ELR (cell line): ENCODE measurements around the gene OTOGL.
"Not testable (repeated sequence)": the region's sequence is repeated elsewhere in the genome, so short reads cannot be mapped to it uniquely, and the experiment has no call there.

ENCODE experiments used
- DNase-seq: peaks from one replicate; pipeline ENCODE4 v3.0.0-alpha.2; 2015; ENCODE audit warnings: low read depth

Gene OTOGL

GRCh38 chr12:80272387-80272915, 173.1 kb downstream of the OTOGL start:
- DNase-seq, result no peak

DNA sequence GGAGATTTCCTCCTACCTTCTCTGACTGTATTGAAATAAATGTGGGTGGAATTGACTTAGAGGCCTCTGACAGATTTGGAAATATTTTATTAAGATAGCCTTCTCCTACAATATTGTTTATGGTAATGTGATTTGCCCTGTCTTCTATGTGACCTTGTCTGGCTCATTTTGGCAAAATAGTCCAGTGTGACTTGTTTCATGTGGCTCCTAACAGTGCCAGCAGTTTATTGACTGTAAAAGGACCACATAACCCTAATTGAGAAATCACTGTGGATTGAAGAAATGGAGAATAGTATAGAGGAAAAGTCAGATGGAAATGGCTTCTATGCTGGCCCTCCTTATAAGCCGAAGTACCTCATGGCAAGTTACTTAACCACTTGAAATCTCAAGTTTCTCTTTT, 173.8 kb downstream of the OTOGL start:
- no peak for DNase-seq

DNA sequence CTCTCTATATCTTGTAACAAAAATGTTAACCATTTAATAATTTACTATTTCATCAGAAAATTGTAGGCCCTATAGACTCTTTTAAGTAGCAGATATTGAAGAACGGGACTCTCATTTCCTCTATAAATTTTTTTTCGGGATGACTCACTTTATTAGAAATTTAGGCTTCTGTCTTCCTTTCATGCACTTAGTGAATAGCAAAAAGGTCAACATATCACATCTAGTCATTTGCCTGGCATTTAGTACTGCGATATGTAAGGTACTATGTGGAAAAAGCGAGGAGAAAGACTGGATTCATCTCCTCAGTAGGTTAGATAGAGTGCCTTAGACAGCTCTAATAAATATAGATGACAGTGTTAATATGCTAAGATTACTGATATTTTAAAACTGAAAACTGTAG, 178.4 kb downstream of the OTOGL start:
- peak; percentile 36 for DNase-seq

GRCh38 chr12:80282226-80282625, 182.9 kb downstream of the OTOGL start:
- DNase-seq, result no peak

DNA sequence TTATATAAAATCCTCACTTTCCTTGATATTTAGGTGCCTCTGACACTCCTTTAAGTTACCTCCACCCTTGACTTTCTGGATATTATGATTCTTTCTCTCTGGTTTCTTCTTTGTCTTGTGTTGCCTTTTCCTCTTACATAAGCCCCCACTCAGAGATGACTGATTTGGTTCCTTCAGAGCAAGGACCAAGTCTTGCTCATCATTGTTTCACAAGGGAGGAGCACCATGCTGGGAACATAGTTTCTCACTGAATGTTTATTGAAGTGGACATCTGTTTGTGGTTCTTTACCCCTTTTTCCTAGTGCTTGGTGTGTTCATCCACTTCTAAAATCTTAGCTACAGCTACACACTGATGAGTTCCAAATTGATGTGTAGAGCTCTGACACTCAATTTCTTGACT, 183.4 kb downstream of the OTOGL start:
- peak; percentile 17 for DNase-seq

DNA sequence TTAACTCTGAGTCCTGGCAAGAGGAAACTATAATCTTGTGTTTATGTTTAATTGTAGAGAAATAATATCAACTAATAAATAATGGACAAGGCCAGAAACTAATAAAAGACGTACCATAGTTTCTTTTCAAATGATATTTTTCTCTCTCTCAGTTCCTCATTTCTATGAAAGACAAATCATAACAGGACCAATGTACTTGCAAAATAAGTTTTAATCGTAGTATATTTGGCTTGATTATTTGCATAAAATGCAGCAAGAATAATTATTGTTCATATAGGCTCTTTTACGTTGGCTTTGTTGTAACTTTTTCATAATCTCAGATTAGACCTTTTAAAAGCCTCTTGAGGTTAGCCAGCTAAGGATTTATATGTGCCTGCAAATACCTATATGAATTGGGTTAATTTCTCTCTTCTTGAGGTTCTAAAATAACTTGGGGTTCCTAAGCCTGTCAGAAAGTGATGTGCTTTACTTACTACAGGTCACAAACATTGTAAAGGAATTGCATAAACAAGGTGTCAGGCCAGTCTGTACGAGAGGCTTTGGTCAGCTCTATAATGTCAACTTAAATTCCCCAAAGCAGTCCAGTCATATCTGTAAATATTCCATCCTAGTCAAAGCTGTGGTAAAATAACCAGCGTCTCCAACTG, 191.9 kb downstream of the OTOGL start:
- no peak for DNase-seq

DNA sequence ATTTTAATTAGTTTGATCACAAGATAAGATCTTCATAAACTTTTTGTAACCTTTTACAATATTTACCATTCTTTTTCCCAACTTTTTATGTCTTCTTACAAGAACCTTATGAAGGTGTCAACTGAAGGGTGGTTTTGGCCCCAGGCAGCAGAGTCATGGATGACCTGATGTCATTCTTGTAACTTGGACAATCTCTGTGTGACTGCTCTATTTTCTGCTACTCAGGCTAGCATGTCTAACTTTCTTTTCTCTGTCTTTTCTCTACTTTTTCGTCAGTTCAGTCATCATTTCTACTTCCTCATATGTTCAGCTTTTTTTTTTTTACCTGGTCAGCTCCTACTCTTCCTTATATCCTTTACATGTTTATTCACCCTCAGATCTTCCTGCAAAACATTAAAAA, 194.0 kb downstream of the OTOGL start:
- peak; percentile 5 for DNase-seq

DNA sequence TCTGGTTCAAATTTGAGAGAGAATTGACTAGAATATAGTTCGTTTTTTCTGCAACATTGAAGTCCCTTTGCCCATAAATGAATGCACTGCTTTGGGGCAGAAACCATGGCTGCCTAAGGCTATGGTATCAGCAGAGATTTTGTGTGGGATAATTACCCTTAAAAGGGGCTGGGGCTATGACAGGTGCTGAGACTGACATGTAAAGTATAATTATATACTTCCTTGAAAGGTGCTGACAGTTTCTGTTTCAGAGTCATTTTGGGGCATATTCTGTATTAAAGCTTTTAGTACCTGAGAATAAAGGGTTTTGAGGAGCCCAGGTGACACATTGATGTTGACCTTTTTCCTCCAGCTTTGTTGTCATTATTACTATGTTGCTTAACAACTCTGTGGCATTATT, 194.4 kb downstream of the OTOGL start:
- no peak for DNase-seq

DNA sequence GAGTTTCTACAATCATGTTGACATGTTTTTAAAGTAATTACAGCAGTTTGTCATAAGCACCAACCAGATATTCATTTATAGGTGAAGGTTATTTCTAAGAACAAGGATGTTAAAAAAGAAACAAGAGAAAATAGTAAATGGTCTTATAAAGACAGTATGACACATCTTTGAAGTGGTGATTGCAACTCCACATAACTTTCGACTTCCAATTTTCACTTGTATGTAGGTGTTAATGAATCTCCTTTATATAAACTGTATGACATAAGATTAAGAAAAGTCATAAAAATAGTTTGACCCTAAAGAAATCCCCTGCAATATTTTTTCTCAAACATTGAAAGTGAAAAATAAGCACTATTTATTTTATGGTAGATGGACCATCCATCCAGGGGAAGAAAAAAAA, 199.9 kb downstream of the OTOGL start:
- no peak for DNase-seq

DNA sequence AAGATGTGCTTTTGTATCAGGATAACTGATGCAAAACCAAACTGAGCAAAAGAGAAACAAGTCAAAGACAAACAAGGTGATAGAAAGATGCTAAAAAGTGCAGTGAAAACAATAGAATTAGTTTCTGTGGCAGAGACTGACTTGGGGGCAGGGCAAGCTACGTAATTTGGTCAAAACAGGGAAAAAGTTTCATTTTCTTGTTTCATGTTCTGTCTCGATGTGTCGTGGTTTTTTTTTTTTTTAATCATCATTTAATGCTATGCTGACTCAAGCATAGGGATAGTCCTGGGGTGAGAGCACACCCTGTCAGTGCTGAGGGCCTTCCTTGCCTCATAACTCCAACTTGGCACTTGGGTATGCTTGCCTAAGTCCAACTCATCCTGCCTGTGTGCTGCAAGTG, 200.6 kb downstream of the OTOGL start:
- DNase-seq, result no peak

- not testable (repeated sequence) for DNase-seq
Observed at GRCh38 chr12:80307436-80307835, 208.1 kb downstream of the OTOGL start.

DNA sequence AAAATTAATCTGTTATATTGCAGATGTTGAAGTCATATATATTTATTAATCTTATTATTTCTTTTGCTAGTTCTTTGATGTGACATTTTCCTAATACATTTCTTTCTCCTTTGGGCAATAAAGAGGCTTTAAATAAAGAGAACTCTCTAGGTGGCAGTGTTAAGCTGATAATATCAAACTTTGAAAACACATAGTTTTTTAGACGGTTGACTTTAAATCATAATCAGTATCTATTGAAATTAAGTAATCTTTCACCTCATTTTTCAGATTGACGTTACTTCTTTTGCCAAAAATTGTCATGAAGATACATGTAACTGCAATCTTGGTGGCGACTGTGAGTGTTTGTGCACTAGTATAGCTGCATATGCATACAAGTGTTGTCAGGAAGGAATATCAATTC, 213.9 kb downstream of the OTOGL start:
- peak; percentile 20 for DNase-seq

DNA sequence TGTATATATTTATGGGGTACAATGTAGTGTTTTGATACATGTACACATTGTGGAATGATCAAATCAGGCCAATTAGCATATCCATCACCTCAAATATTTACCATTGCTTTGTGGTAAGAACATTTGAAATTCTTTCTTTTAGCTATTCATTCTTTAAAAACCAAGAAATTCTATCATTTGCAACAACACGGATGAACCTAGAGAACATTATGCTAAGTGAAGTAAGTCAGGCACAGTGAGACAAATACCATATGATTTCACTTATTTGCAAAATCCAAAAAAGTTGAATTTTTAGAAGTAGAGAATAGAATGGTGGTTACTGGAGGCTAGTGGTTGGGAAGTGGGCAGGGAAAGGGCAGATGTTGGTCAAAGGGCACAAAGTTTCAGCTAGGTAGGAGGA, 215.4 kb downstream of the OTOGL start:
- no peak for DNase-seq

DNA sequence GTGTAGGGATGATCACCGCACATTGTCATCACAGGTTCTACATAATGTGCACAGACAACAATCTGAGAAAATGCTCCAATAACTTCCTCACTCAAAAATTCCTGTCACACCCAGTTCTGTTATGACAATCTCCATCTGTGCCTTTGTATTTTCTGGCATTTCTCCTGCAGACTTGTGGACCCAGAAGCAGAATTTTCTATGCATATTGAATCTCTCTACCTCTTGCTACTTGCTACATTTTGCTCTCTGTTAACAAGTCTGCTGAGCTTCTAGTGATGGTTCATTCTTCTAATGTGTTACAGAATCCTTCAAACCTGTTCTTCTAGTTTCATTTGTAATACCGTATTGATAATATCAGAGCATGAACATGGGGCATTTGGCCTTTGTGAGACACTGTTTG, 216.9 kb downstream of the OTOGL start:
- no peak for DNase-seq

- no peak for DNase-seq
Observed at GRCh38 chr12:80317307-80317706, 218.0 kb downstream of the OTOGL start.

DNA sequence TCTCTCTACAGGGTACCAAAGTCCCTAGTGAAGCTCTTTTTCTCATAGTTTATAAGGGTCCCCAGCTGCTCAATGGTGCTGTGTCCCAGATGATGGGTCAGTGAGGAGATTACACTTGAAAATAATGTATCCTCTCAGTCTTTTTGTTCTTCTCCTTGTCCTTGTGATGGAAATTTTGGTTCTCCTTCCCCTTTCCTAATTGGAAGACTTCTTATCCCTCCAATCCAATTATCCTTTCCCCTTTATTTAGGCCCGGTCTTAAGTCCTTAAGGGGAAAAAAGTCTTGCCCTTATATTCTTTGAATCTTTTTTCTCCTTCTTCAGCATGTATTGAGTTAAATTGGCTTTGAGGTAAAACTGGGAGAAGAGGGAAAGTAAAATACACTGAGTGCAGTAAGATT, 218.6 kb downstream of the OTOGL start:
- DNase-seq, result no peak

- no peak for DNase-seq
Observed at GRCh38 chr12:80320121-80320678, 220.9 kb downstream of the OTOGL start.

- DNase-seq, result peak; percentile 22
Observed at GRCh38 chr12:80321653-80322052, 222.3 kb downstream of the OTOGL start.

GRCh38 chr12:80325167-80325959, 226.0 kb downstream of the OTOGL start:
- no peak for DNase-seq

GRCh38 chr12:80332827-80333226, 233.5 kb downstream of the OTOGL start:
- no peak for DNase-seq

- DNase-seq, result peak; percentile 25
Observed at GRCh38 chr12:80352474-80352873, 253.1 kb downstream of the OTOGL start.

DNA sequence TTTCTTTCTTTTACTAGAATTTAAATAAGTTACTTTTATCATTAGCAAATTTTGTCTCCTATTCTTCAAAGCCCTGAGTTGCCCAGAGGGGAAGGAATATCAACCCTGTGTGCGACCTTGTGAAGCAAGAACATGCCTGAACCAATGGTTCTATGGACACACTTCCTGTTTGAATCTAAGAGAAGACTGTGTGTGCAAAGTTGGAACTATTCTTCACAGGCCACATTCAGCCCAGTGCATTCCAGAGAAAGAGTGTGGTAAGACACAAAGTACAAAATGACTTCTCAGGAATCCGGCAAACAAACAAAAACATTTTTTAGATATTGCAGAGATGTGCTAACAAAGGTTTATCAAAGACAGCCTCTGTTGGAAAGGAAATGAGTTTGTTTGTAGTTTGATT, 253.9 kb downstream of the OTOGL start:
- DNase-seq, result no peak

DNA sequence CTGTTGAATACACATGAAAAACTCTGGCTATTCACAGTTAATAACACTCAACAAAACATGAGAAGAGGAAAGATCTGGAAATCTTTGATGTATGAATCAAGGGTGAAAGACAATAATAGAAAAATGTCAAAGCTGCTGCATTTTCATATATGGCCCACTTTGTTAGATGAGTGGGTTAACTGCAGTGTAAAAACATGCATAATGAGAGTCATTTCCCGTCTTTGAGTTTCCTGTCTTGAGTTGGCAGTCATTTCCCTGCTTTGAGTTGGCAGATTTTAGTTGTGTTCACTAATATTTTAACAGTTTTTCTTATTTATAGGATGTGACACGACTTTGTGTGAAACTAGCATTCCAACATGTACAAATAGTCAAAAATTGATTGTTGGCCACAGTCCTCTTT, 256.8 kb downstream of the OTOGL start:
- peak; percentile 4 for DNase-seq
